ENCODE measurements around the gene CCDC51.

Gene CCDC51

GRCh38 chr3:48419149-48419548 lies 20.8 kb downstream of the CCDC51 start:
- DNase-seq (ENCODE audit: low read depth in 2 of 2), result no peak

DNA sequence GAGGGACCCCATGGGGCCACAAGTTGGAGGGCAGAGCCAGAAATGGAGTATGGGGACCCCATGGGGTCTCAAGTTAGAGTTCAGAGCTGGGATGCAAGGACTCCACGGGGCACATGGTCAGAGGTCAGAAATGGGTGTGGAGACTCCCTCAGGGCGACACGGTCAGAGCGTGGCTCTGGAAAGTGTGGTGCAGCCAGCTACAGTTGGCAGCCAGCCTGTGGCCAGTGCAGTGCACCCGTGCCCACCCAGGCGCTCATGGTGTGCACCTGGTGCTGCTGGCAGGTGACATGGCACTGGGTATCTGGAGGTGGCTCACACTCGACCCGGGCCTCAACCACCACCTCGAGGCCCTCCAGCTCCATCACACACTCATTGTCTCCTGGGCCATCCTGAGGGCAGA lies 21.3 kb downstream of the CCDC51 start:
- no peak for DNase-seq (ENCODE audit: low read depth in 2 of 2)

DNA sequence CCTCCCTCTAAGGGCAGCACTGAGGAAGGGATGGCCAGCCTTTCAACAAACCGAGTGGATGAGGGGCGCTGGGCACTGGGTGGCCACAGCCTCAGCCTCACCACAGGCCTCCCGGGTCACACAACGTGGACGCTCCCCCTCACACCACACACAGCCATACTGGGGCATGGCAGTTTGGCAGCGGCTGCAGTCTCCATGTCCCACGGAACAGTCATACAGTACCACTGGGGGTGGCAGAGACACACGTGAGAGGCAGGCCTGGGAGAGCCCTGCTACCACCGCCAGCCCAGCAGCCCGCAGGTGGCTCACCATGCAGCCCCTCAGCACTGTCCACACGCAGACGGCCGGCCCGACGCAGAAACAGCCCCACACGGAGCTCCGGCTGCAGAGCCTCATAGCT lies 21.8 kb downstream of the CCDC51 start:
- no peak for DNase-seq (ENCODE audit: low read depth in 2 of 2)

DNA sequence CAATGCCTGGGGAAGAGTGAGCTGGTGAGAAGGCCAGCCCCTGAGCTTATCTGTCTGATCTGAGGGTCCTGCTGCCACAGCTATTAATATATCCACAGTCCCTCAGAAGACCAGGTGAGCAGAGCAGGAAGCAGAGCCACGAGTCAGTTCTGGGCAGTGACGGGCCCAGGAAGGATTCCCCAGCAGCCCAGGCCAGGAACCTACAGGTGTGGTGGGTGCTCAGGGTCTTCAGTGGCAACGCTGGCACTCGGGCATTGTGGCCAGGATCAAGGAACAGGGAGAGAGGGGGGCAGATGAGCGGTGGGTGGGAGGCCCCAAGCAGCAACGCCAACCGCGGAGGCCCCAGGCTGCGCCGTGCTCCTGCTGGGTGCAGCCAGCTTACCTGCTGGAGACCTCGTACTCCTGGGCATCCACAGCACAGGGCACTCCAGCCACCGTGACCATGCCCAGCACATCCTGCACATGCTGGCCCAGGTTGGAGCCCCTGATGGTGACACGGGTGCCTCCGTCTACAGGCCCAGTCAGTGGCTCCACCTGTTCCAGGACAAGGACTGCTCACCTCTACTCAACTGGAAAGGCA lies 22.3 kb downstream of the CCDC51 start:
- no peak for DNase-seq (ENCODE audit: low read depth in 2 of 2)

DNA sequence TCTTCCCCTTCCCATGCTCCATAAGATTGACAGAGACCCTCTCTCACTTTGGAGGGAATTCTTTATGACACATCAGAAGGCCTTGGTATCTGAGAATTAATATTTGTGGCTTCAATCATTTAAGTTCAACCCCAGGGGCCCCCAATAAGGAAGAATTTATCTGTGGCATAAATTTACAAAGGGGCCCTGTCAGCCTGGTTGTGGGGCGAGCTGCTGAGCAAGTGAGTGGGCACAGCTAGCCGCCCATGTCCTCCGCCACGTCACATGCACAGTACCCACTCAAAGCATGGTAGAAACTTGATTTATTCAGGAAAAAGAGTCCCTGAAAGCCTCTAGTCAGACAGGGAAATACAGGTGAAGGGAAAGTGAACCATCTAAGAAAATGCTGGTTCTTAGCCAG lies 23.4 kb downstream of the CCDC51 start:
- no peak for DNase-seq (ENCODE audit: low read depth in 2 of 2)

DNA sequence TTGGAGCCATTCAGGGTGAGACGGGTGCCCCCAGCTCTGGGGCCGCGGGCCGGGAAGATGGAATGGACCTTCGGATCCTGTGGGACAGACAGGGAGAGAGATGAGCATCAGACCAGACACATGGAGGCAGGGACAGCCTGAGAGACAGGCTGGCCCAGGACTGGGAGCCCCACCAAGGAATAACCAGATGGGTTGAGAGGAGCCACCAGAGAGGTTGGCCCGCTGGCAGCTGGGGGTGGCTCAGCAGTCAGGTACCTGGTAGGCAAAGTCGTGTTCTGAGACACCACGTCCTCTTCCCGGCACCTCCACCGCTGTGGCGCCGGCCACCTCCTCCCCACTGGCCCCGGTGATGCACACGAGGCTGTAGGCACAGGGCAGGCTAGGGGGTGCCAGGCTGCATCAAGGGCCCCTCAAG lies 23.8 kb downstream of the CCDC51 start:
- DNase-seq (ENCODE audit: low read depth in 2 of 2), result no peak

GRCh38 chr3:48415251-48415953 lies 24.5 kb downstream of the CCDC51 start:
- DNase-seq (ENCODE audit: low read depth in 2 of 2), result no peak

DNA sequence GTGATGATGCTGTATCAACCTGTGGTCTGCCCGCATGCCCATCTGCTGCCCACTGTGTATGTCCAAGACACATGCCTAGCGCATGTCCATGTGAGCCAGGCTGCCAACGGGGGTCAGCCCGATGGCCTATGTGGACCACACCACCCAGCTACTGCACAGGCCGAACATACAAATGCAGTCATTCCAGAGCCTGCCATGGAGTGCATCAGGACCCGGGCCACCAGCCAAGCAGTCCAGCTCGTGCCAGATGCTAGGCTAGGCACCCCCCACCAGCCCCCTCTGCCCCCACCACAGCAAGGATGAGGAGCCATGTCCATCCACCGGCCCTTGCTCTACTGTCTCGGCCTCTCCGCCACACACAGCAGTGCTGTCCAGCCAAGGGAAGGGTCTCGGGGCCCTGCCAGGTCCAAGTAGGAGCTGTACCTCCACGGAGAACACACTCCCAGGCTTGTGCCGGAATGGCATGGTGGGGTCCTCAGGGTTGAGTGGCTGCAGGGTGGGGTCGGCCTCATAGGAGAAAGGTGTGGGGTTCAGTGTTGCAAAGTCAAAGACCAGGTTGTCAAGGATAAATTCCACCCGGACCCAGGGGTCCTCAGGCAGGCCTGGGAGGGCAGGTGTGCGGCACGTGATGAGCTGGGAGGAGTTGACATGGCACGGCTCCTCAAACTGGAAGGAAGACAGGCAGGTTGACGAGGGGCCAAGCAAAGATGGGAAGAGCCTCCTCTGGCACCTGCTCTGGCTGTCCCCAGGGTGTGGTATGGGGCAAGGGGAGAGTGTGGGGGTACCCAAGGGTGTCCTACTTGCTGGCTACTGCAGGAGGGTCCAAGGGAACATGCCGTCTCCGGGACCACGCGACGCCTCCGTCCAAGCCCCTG lies 25.3 kb downstream of the CCDC51 start:
- no peak for DNase-seq (ENCODE audit: low read depth in 2 of 2)

DNA sequence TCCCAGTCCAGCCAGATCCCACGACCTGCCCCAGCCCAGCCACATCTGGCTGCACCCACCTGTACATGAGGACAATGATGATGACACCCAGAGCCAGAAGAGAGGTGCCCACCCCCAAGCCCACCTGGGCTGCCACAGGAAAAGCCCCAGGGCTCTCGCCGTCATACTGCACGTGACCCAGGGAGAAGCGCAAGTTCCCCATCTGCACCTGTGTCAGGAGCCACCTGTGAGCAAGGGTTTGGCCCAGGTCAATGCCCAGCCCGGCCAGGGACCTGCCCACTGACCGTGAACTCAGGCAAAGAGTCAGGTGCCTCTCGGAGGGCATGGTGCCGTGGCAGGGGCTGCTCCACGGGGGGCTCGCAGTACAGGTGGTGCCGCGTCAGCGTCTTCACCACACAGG lies 26.3 kb downstream of the CCDC51 start:
- DNase-seq (ENCODE audit: low read depth in 2 of 2), result no peak

DNA sequence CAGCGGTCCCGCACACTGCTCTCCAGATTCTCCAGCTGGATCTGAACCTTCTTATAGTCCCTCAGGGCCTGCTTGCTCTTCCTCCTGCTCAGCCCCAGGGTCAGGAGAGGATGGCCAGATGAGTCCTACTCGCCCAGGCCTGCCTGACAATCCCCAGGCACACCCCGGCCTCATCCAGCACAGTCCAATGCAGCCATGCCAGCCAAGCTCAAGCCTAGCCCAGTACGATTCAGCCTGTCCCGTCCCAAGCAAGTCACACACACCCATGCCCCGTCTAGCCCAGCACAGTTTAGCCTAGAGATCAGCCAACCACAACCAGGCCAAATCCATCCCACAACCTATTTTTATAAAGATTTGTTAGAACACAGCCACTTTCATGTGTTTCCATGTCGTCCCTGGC lies 26.8 kb downstream of the CCDC51 start:
- DNase-seq (ENCODE audit: low read depth in 2 of 2), result no peak

DNA sequence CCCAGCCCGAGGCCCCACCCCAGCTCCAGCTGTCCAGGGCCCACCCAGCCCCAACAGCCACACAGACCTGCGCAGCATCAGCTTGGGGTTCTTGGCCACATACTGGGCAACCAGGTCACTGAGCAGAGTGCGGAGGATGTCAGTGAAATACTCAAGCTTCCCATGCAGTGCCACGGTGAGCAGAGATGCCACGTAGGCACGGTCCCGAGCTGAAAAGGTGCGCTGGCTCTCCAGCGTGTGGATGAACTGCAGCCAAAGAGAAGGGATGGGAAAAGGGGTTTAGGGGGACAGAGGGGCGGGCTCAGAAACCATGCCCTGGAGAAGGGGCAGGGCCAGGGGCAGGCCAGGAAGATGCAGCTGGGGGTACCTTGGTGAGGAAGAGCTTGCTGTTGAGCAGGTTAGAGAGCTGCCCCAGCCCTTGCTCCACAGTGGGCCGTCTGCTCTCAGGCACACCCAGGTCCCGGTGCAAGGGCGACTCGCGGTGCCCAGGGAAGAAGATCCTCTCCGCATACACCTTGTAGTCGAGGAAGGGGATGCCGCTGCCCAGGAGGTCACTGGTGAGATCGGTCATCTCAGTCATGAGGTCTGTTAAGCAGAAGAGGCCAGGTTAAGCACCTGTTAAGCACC lies 27.4 kb downstream of the CCDC51 start:
- no peak for DNase-seq (ENCODE audit: low read depth in 2 of 2)

DNA sequence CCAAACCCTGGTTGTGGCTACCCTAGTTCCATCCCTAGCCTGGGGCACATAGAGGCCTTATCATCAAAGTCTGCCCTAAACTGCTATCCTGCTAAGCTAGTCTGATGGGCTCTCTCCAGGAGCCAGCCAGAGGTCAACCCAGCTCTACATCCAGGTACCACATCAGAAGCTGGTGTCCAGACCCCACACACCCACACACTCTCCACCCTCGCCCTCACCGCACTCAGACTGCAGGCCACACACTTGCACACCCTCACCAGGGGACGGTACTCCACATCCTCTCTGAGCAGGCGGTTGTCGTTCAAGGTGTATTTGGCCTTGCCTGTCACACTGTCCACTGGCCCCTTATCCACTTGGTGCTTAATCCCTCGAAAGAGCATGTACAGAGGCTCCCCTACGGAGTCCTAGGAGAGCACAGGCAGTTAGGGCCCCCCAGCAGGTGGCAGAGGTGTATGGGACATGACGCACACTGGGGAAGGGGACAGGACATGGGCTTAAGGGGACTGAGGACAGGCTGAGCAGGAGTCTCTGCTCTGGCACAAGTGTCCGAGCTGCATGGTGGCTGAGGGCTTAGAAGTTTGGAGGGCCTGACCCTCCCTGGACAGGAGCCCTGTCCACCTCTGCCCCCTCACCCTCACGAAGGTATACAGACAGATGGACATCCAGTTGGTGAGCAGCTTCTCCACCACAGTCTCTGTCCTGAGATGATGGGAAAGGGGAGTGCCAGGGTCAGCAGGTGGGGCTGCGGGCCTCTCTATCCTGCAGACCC lies 28.1 kb downstream of the CCDC51 start:
- DNase-seq (ENCODE audit: low read depth in 2 of 2), result no peak

DNA sequence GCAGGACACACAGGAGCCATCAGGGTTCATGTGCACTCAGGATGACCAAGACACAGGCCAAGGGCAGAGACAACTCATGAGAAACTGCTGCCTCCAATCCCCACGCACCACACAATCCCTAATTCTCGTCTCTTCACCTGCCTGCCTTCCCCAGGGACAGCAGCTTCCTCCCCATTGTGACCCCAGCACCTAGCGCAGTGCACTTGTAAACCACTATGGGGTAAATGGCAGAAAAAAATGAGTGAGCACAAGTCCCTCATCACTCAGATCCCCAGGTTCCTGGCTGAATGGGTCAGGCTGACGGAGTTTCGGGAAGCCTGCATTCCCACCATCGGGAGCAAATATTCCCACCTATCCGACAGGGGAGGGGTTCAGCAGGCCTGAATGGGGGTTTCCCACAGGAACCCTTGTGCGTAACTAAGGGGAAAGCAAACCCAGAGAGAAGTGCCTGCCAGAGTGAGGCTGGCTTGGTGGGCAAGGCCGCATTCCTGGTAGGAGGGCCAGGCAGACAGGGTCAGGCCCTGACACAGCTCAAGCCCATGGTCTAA lies 28.8 kb downstream of the CCDC51 start:
- no peak for DNase-seq (ENCODE audit: low read depth in 2 of 2)

- no peak for DNase-seq (ENCODE audit: low read depth in 2 of 2)
These were observed 29.5 kb downstream of the CCDC51 start for GRCh38 chr3:48410205-48411040.

GRCh38 chr3:48409291-48410201 lies 30.4 kb downstream of the CCDC51 start:
- DNase-seq (ENCODE audit: low read depth in 2 of 2), result no peak

DNA sequence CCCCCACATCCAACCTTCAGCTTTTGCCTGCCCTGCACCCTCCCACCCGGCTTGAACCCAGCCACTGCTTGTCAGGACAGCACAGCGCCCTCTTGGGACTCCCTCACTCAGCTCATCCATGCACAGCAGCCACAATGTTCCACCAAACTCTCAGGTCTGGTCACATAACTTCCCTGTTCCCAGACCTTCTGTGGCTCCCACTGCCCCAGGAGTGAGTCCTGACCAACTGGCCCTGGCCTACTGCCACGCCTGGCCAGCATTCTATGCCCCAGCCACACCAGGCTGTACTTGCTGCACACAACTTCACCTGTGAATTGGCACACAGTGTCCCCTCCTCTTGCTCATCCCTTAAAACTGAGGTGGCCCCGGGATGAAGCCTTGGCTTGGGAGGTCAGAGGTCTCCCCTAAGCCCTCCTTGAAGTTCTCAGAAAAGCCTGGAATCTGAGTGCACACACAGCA lies 31.1 kb downstream of the CCDC51 start:
- no peak for DNase-seq (ENCODE audit: low read depth in 2 of 2)

DNA sequence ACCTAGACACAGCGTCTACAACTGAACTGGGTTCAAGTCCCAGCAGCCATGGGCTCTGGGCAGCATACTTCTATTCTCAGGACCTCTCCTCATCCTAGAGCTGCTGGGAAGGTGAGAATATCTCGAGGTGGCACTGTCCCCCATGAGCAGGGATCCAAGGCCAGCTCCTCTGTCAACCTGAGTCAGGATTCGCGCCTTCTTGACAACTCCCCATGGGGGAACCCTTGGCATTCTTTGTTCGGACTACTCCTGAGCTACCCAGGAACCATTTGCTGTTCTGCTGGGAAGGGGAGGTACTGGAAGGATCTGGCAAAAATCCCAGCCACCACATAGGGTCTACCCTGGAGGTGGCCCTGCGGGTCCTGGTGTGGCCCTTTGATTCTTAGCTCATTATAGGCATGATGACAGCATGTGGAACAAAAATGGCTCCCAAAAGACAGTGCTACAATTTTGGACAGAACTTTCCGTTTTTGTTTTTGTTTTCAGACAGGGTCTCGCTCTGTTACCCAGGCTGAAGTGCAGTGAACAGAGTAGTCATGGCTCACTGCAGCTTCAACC lies 32.3 kb downstream of the CCDC51 start:
- DNase-seq (ENCODE audit: low read depth in 2 of 2), result no peak

GRCh38 chr3:48406443-48407431 lies 33.2 kb downstream of the CCDC51 start:
- no peak for DNase-seq (ENCODE audit: low read depth in 2 of 2)

Data from stimulated activated CD8-positive, alpha-beta memory T cell treated with anti-CD3 and anti-CD28 coated beads, Interleukin-2, amount 100 ng/mL, for 1 hour (primary cell).